ENCODE results near the gene NEK1.

DNA sequence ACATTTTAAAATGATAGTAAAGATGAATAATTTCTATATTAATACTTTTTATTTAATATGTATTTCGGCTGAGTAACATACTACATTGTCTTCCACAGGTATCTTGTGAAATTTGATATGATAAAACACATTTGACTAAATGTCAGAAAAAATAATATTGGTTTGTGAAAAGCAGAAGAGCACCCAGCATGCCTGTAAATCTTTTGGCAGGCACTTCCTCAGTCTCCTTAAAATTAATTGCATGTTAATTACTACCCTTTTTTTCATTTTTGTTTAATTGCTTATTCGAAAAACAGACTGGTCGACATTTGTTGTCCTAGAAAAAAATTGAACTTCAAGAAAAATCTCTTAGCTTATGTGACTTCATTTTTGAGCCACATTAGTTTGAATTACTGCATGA, 48.5 kb upstream of the NEK1 start:
- TF ChIP-seq POLR2A (IDR thresholded peaks at IDR 0.05; ENCODE audit: low read depth, low read length): no peak
- no peak for TF ChIP-seq POLR2AphosphoS5 (IDR thresholded peaks at IDR 0.05; ENCODE audit: low read depth, low read length)
- peak; percentile 20; the same call in 1 of the 2 replicates for TF ChIP-seq SPI1 (IDR thresholded peaks at IDR 0.05; ENCODE audit: low read depth, low read length)
- no peak for TF ChIP-seq TAF1 (IDR thresholded peaks at IDR 0.05; ENCODE audit: low read depth, low read length)

Data from GM12891 (cell line).